Trophoblast cell (in vitro differentiated cells and primary cell): Measurements from ENCODE around the gene DCTN4.

Experiments
- DNase-seq, 2 donors: peaks; one replicate each; pipeline ENCODE4 v3.0.0-alpha.2; 2016
- H2AFZ ChIP-seq: 2 replicates; pipeline ENCODE4 v1.6.1; 2013; ENCODE audit warnings: low read length, moderate library complexity, mild to moderate bottlenecking; ENCODE audit not compliant: insufficient read depth, poor library complexity
- H2AK5ac ChIP-seq: 2 replicates; pipeline ENCODE4 v1.6.1; 2013; ENCODE audit warnings: mild to moderate bottlenecking, low read length
- H2BK120ac ChIP-seq: 2 replicates; pipeline ENCODE4 v1.6.1; 2013; ENCODE audit warnings: low read length, mild to moderate bottlenecking, moderate library complexity; ENCODE audit not compliant: insufficient read depth, poor library complexity
- H2BK12ac ChIP-seq: 2 replicates; pipeline ENCODE4 v1.6.1; 2013; ENCODE audit warnings: mild to moderate bottlenecking, low read length, moderate library complexity
- H2BK5ac ChIP-seq: 2 replicates; pipeline ENCODE4 v1.6.1; 2013; ENCODE audit warnings: low read length, low read depth, moderate library complexity, mild to moderate bottlenecking; ENCODE audit not compliant: poor library complexity
- H3K14ac ChIP-seq: 2 replicates; pipeline ENCODE4 v1.6.1; 2013; ENCODE audit warnings: mild to moderate bottlenecking, low read length
- H3K18ac ChIP-seq: 2 replicates; pipeline ENCODE4 v1.6.1; 2013; ENCODE audit warnings: mild to moderate bottlenecking, low read length
- H3K23ac ChIP-seq: 2 replicates; pipeline ENCODE4 v1.6.1; 2013; ENCODE audit warnings: low read length
- H3K27ac ChIP-seq: 2 replicates; pipeline ENCODE4 v1.5.1; 2013; ENCODE audit warnings: low read depth, mild to moderate bottlenecking, inconsistent platforms, low read length, moderate library complexity
- H3K27me3 ChIP-seq: 2 replicates; pipeline ENCODE4 v1.6.1; 2013; ENCODE audit warnings: inconsistent platforms, mild to moderate bottlenecking, low read length, moderate library complexity; ENCODE audit not compliant: insufficient read depth
- H3K36me3 ChIP-seq, 2 experiments: 1 replicate in 1 of 2; 2 replicates in 1 of 2; pipeline ENCODE4 v1.6.1; 2013; ENCODE audit warnings: low read length in 2 of 2, mild to moderate bottlenecking in 2 of 2, moderate library complexity in 1 of 2; ENCODE audit not compliant: insufficient read depth in 2 of 2, control insufficient read depth in 1 of 2
- H3K4ac ChIP-seq: 2 replicates; pipeline ENCODE4 v1.6.1; 2013; ENCODE audit warnings: low read depth, mild to moderate bottlenecking, low read length, moderate library complexity
- H3K4me1 ChIP-seq, 2 experiments: 1 replicate in 1 of 2; 2 replicates in 1 of 2; pipeline ENCODE4 v1.6.1; 2013; ENCODE audit warnings: low read length in 2 of 2, mild to moderate bottlenecking in 2 of 2, moderate library complexity in 1 of 2; ENCODE audit not compliant: insufficient read depth in 2 of 2, control insufficient read depth in 1 of 2
- H3K4me2 ChIP-seq: 2 replicates; pipeline ENCODE4 v1.6.1; 2013; ENCODE audit warnings: inconsistent platforms, mild to moderate bottlenecking, low read length, moderate library complexity
- H3K4me3 ChIP-seq: 2 replicates; pipeline ENCODE4 v1.5.1; 2013; ENCODE audit warnings: mild to moderate bottlenecking, low read depth, low read length, inconsistent platforms
- H3K79me1 ChIP-seq: one replicate; pipeline ENCODE4 v1.6.1; 2013; ENCODE audit warnings: low read length
- H3K79me2 ChIP-seq: 2 replicates; pipeline ENCODE4 v1.6.1; 2013; ENCODE audit warnings: low read length, mild to moderate bottlenecking; ENCODE audit not compliant: control insufficient read depth, insufficient read depth, poor library complexity
- H3K9ac ChIP-seq: 2 replicates; pipeline ENCODE4 v1.6.1; 2013; ENCODE audit warnings: mild to moderate bottlenecking, low read length
- H3K9me3 ChIP-seq: 2 replicates; pipeline ENCODE4 v1.6.1; 2013; ENCODE audit warnings: low read depth, mild to moderate bottlenecking, control low read depth, inconsistent platforms, low read length; ENCODE audit not compliant: insufficient read depth
- H4K12ac ChIP-seq: 2 replicates; pipeline ENCODE4 v1.6.1; 2013; ENCODE audit warnings: low read depth, mild to moderate bottlenecking, low read length, moderate library complexity
- H4K8ac ChIP-seq: 2 replicates; pipeline ENCODE4 v1.6.1; 2013; ENCODE audit warnings: low read depth, mild to moderate bottlenecking, low read length, moderate library complexity
- H4K91ac ChIP-seq: one replicate; pipeline ENCODE4 v1.6.1; 2013; ENCODE audit warnings: low read depth, mild to moderate bottlenecking, low read length, moderate library complexity
- WGBS: extraction: QIAGEN DNeasy Blood & Tissue Kit; methylation state at CpG from one replicate; pipeline ENCODE4 v1.1.7; 2013; ENCODE audit warnings: missing lambda C conversion rate; ENCODE audit not compliant: insufficient read length, insufficient coverage; ENCODE audit errors: extremely low coverage; 5-methylcytosine and 5-hydroxymethylcytosine counted together

DCTN4 gene

DNA sequence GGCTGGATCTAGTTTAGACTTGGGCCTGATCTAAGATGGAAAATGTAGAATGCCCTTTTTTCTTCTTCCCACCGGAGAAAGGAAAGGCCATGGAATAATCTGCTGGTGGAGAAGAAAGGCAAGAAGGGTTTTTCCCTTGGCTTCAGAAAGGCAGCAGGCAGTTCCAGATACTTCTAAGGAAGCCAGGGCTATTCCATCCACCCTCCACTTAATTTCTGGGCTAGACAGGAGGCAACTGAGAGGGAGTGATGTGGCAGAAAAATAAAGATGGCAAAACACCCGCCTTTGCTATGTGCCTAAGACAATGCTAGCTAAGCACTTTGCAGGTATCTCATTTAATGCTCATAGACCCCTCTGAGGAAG is 87.9 kb downstream of the DCTN4 start:
- Histone ChIP-seq H3K4me1 (peaks cover 16 to 31% of the 10 kb centered on the region in 2 experiments), H3K79me2 (peaks cover 11% of the 10 kb centered on the region), H3K18ac (no peak overlapping the region), H3K9ac (no peak overlapping the region), H2BK12ac (no peak overlapping the region), H3K27ac (no peak overlapping the region), H3K27me3 (no peaks in the 10 kb centered on the region), H3K4ac (no peak overlapping the region), H4K12ac (no peak overlapping the region), H2BK120ac (no peak overlapping the region), H3K79me1 (peaks cover 24% of the 10 kb centered on the region), H2BK5ac (no peak overlapping the region), H3K4me3 (no peak overlapping the region), H2AFZ (no peak overlapping the region), H3K23ac (no peak overlapping the region), H3K9me3 (no peaks in the 10 kb centered on the region), H4K8ac (no peak overlapping the region), H3K14ac (no peak overlapping the region), H3K4me2 (peak overlapping the region; percentile 84), H3K36me3 (no peaks in the 10 kb centered on the region), H4K91ac (peak overlapping the region; percentile 93), H2AK5ac (no peak overlapping the region)
- no peak for DNase-seq
- no CpG with 5 or more reads among the region's 2 CpGs for WGBS

DNA sequence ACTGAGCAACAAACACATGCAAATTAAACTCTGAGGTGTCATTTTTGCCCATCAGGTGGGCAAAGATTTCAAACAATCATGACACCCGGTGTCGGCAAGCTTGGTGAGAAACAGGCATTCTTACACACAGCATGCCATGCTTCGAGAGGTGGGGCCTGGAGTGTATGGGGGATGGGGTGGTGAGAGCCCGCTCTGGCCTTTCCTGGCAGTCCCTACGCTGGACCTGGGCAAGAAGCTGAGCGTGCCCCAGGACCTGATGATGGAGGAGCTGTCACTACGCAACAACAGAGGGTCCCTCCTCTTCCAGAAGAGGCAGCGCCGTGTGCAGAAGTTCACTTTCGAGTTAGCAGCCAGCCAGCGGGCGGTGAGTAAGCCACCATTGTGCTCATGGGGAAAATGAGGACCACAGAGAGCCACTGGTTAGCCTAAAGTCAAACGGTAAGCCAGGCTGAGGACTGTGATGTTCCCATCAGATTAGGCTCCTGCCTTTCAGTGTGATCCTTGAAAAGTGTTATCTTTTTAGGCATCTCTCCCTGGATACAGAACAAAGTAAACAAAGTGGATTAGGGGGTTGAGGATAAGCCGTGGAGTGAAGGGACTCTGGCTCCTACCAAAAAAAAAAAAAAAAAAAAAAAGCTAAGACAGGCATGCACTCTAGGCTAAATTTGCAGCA is 88.4 kb downstream of the DCTN4 start:
- Histone ChIP-seq H2BK120ac (no peak overlapping the region), H3K27ac (no peak overlapping the region), H2BK12ac (no peak overlapping the region), H3K79me2 (peaks cover 11% of the 10 kb centered on the region), H4K12ac (no peak overlapping the region), H3K14ac (no peak overlapping the region), H2AFZ (no peak overlapping the region), H3K36me3 (no peaks in the 10 kb centered on the region), H3K4me1 (peaks cover 16 to 31% of the 10 kb centered on the region in 2 experiments), H3K4ac (no peak overlapping the region), H3K23ac (no peak overlapping the region), H2BK5ac (no peak overlapping the region), H3K4me3 (no peak overlapping the region), H3K9me3 (no peaks in the 10 kb centered on the region), H3K4me2 (no peak overlapping the region), H3K27me3 (no peaks in the 10 kb centered on the region), H2AK5ac (no peak overlapping the region), H3K18ac (no peak overlapping the region), H4K91ac (no peak overlapping the region), H3K9ac (no peak overlapping the region), H4K8ac (no peak overlapping the region), H3K79me1 (peaks cover 24% of the 10 kb centered on the region)
- DNase-seq = no peak
- WGBS = no CpG with 5 or more reads among the region's 14 CpGs

DNA sequence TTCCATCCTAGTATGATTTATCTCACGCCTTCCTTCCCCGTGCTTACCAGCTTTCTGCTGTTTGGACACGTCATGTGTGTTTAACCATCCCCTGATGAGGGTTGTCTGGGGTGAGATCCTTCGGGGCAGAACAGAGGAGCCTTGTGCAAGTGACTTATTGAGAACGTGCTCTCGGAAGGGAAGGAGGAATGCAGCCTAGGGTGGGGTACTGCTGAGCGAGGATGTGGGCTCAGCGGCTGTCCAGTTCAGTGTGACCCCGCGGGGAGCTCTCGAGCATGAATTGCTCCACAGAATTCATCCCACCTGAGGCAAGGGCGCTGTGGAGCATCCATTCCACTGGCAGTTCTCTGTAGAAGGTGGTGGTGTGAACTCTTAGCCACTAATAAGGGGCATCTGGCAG is 93.8 kb downstream of the DCTN4 start:
- Histone ChIP-seq H4K91ac (no peak overlapping the region), H3K79me1 (peaks cover 1% of the 10 kb centered on the region), H3K27ac (no peak overlapping the region), H2BK120ac (no peak overlapping the region), H2AK5ac (no peak overlapping the region), H3K36me3 (no peaks in the 10 kb centered on the region), H3K9ac (no peak overlapping the region), H4K12ac (no peak overlapping the region), H3K4me1 (peaks cover 0 to 2% of the 10 kb centered on the region in 2 experiments), H3K9me3 (no peaks in the 10 kb centered on the region), H3K23ac (no peak overlapping the region), H3K18ac (no peak overlapping the region), H3K27me3 (no peaks in the 10 kb centered on the region), H3K4me2 (no peak overlapping the region), H2BK5ac (no peak overlapping the region), H3K4me3 (no peak overlapping the region), H3K14ac (no peak overlapping the region), H3K4ac (no peak overlapping the region), H2AFZ (no peak overlapping the region), H3K79me2 (no peaks in the 10 kb centered on the region), H4K8ac (no peak overlapping the region), H2BK12ac (no peak overlapping the region)
- no CpG with 5 or more reads among the region's 12 CpGs for WGBS
- peak in 1 of 2 donors; percentile 29 for DNase-seq

GRCh38 chr5:150663936-150664335 is 94.9 kb downstream of the DCTN4 start:
- no peak overlapping the region for H3K4me2 ChIP-seq
- no peak overlapping the region for H2AK5ac ChIP-seq
- H3K9me3 ChIP-seq = no peaks in the 10 kb centered on the region
- no peak overlapping the region for H2BK12ac ChIP-seq
- H3K14ac ChIP-seq = no peak overlapping the region
- no peak overlapping the region for H3K18ac ChIP-seq
- peaks cover 1% of the 10 kb centered on the region for H3K79me1 ChIP-seq
- no CpG with 5 or more reads among the region's 3 CpGs for WGBS
- no peak overlapping the region for H3K23ac ChIP-seq
- no peaks in the 10 kb centered on the region for H3K36me3 ChIP-seq
- peaks cover 2 to 9% of the 10 kb centered on the region in 2 experiments for H3K4me1 ChIP-seq
- no peak overlapping the region for H2BK120ac ChIP-seq
- H4K12ac ChIP-seq = no peak overlapping the region
- no peak overlapping the region for H3K9ac ChIP-seq
- H3K27me3 ChIP-seq = no peaks in the 10 kb centered on the region
- no peak overlapping the region for H3K27ac ChIP-seq
- H2BK5ac ChIP-seq = no peak overlapping the region
- H3K79me2 ChIP-seq = no peaks in the 10 kb centered on the region
- no peak overlapping the region for H3K4me3 ChIP-seq
- no peak for DNase-seq
- no peak overlapping the region for H3K4ac ChIP-seq
- no peak overlapping the region for H4K91ac ChIP-seq
- no peak overlapping the region for H4K8ac ChIP-seq
- no peak overlapping the region for H2AFZ ChIP-seq
